Stimulated activated CD4-positive, alpha-beta T cell treated with anti-CD3 and anti-CD28 coated beads, Interleukin-1b, Interleukin-23, amount 100 ng/mL, for 48 hours (primary cell): Measurements from ENCODE around the gene HMGN5.

ENCODE experiments used
- DNase-seq: peaks from one replicate; pipeline ENCODE4 v3.0.0-alpha.2; 2020

Gene HMGN5

DNA sequence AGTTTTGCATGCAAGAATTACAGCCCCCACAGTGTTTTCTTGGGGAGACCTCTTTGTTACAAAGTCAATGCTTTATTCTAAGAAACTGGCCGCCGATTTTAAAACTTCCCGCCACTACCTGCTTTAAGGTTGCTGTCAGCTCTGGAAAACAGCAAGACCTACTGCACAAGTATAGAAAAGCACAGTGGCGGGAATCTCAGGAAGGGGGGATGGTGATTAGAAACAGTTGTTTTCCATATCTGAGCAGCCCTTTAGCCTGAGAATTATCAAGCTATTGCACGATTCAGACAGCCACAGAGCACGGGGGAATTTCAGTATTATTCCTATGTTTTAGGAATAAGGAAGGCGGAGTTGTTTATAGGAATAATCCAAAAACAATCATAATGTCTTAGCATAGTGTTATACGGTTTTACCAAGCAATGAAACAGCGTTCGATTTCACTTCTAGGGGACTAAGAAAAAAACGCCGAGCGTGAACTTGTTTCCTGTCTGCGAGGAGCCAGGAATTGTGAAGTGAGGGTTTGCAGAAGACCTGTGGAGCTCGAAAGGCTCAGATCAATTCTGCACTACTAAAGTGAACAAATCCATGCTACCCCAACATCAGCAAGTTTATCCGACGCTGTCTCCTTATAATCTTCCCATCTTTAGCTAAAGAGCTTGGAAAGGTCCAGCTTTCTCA lies 81.3 kb downstream of the HMGN5 start:
- DNase-seq, result no peak

DNA sequence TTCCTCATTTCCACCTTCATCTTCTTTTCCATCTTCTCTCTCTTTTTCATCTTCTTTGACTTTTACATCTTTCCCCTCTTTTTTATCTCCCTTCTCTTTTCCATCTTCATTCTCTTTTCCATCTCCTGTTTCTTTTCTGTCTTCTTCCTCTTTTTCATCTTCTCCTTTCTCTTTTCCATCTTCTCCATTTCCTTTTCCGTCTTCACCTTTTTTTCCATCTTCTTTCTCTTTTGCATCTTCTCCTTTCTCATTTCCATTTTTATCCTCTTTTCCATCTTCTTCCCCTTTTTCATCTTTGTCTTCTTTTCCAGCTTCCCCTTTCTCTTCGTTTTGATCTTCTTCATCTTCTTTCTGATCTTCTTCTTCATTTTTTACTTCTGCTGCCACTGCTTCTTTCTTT lies 87.0 kb downstream of the HMGN5 start:
- no peak for DNase-seq

DNA sequence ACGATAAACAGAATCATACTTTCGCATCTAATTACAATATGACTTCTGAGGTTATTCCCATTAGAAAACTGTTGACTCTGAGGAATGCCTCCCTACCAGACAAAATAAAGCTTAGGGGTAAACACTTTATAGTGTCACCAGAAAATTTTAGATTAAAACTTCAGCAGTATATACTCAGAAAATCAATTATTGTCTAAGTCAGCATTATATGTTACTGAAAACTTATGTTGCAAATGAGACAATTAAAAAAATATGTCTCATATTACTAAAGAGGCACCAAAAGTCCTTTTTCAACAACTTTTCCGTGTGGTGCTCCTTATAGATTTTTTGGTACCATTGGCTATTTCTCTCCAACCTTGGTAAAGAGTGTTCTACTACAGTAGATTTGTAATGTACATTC lies 91.4 kb downstream of the HMGN5 start:
- DNase-seq, result no peak

DNA sequence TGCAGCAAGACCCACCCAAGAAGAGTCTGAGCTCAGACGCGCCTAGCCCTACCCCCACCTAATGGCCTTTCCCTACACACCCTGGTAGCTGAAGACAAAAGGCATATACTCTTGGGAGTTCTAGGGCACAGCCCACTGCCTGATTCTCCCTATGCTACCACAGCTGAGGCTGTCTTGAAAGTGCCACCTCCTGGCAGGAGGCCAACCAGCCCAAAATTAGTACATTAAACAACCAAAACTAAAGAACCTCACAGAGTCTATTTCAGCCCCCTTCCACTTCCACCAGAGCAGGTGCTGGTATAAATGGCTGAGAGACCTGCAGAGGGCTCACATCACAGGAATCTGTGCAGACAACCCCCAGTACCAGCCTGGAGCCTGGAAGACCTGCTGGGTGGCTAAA lies 119.1 kb downstream of the HMGN5 start:
- no peak for DNase-seq
